H1 (cell line): ENCODE data around the gene CD48. TPM values are rescaled to one million over a fixed set of nuclear protein-coding genes. Genes with fewer than 3 reads are reported as not detected.

Experiments used
- polyA plus RNA-seq, 7 experiments: library from polyadenylated mRNA; depleted of rRNA in 3 of 7; stranded (reverse) in 5 of 7; unstranded in 2 of 7; fragments of >200 nt in 5 of 7; fragments of 200-250 nt in 2 of 7; gene quantifications; 1 replicate in 5 of 7; 2 replicates in 1 of 7; 4 replicates in 1 of 7; pipeline versions ENCODE4 v1.2.1 to v1.2.3, GENCODE V29; 2011 to 2013; ENCODE audit warnings: missing spikeins in 2 of 7, mixed read lengths in 2 of 7
- total RNA-seq: library from RNA; stranded (reverse); fragmentation: NEBNext Ultra II Directional; extraction: Animal tissue kit (Norgen Biotek cat#: 25700); gene quantifications from 2 replicates; pipeline ENCODE4 v1.2.1, GENCODE V29; 2021

Gene CD48
- total and polyA plus RNA-seq, 2 of the 8 experiments (the other 6 are each of a cell fraction or from before 2014, with no cell fraction given) = 0.08 TPM; not detected in 1

Other genes with a start within 250 kb of the CD48 start
- gene SLAMF6, start 188.6 kb downstream of the CD48 start, total RNA-seq = not detected in 2 replicates
- not detected in 2 replicates for gene SLAMF6, start 188.6 kb downstream of the CD48 start, polyA plus RNA-seq (2011; rRNA removed)
- not detected in 2 replicates for gene CD84, start 132.3 kb downstream of the CD48 start, total RNA-seq
- not detected in 2 replicates for gene CD84, start 132.3 kb downstream of the CD48 start, polyA plus RNA-seq (2011; rRNA removed)
- gene SLAMF1, start 64.8 kb downstream of the CD48 start, total RNA-seq = not detected in 2 replicates
- gene SLAMF1, start 64.8 kb downstream of the CD48 start, polyA plus RNA-seq (2011; rRNA removed) = not detected in 2 replicates
- not detected in 2 replicates for gene SLAMF7, start 27.4 kb upstream of the CD48 start, total RNA-seq
- gene SLAMF7, start 27.4 kb upstream of the CD48 start, polyA plus RNA-seq (2011; rRNA removed) = not detected in 2 replicates
- gene LY9, start 84.4 kb upstream of the CD48 start, total RNA-seq = not detected in 2 replicates
- not detected in 2 replicates for gene LY9, start 84.4 kb upstream of the CD48 start, polyA plus RNA-seq (2011; rRNA removed)
- gene CD244, start 151.1 kb upstream of the CD48 start, total RNA-seq = not detected in 2 replicates
- gene CD244, start 151.1 kb upstream of the CD48 start, polyA plus RNA-seq (2011; rRNA removed) = not detected in 2 replicates
- not detected in 2 replicates for gene ITLN1, start 173.4 kb upstream of the CD48 start, total RNA-seq
- not detected in 2 replicates for gene ITLN1, start 173.4 kb upstream of the CD48 start, polyA plus RNA-seq (2011; rRNA removed)
- 4.7 and 5.6 TPM in 2 replicates for gene ITLN2, start 243.0 kb upstream of the CD48 start, total RNA-seq
- gene ITLN2, start 243.0 kb upstream of the CD48 start, polyA plus RNA-seq (2011; rRNA removed) = 6.3 and 6.8 TPM in 2 replicates